H1 (cell line): ENCODE results near the gene PTPRE.
A peak's percentile ranks its signal among the peaks of the same experiment; 100 is the strongest.

Experiments used
- CTCF ChIP-seq, 3 experiments: IDR thresholded peaks; 1 replicate in 2 of 3; 2 replicates in 1 of 3; pipeline versions ENCODE4 v1.5.1 to v1.6.1; 2011; ENCODE audit warnings: low read length in 3 of 3, mild to moderate bottlenecking in 3 of 3, inconsistent platforms in 2 of 3, low read depth in 1 of 3, moderate library complexity in 1 of 3; ENCODE audit not compliant: insufficient read depth in 1 of 3; ENCODE audit errors: control extremely low read depth in 1 of 3
- EP300 ChIP-seq, 2 experiments: IDR thresholded peaks; 1 replicate in 1 of 2; 2 replicates in 1 of 2; pipeline ENCODE4 v1.6.1; 2011 to 2012; ENCODE audit warnings: low read depth in 2 of 2, low read length in 2 of 2, mild to moderate bottlenecking in 2 of 2, borderline replicate concordance in 1 of 2, inconsistent platforms in 1 of 2, moderate library complexity in 1 of 2
- JUN ChIP-seq: IDR thresholded peaks from 2 replicates; pipeline ENCODE4 v1.6.1; 2011; ENCODE audit warnings: low read depth, mild to moderate bottlenecking, improper control_type of control experiment, low read length
- MAFK ChIP-seq: IDR thresholded peaks from 2 replicates; pipeline ENCODE4 v1.6.1; 2012; ENCODE audit warnings: low read depth, mild to moderate bottlenecking, improper control_type of control experiment, low read length
- POLR2AphosphoS5 ChIP-seq: IDR thresholded peaks from 2 replicates; pipeline ENCODE4 v1.6.1; 2011; ENCODE audit warnings: low read depth, low read length
- RFX5 ChIP-seq: IDR thresholded peaks from 2 replicates; pipeline ENCODE4 v1.6.1; 2011; ENCODE audit warnings: low read depth, low read length, improper control_type of control experiment, borderline replicate concordance

- TF ChIP-seq POLR2AphosphoS5 (no peak), CTCF (IDR thresholded peaks at IDR 0.05; ENCODE audit: control extremely low read depth in 1 of 3, insufficient read depth in 1 of 3, low read depth in 1 of 3, low read length in 3 of 3) (peak; percentile 16 to 29 (median 24); a peak in 2 of 4 replicates), MAFK (no peak), RFX5 (no peak), EP300 (IDR thresholded peaks at IDR 0.05; ENCODE audit: borderline replicate concordance in 1 of 2, low read depth in 2 of 2, low read length in 2 of 2) (no peak), JUN (no peak)
These were observed 9.9 kb downstream of the PTPRE start for GRCh38 chr10:127916826-127917225.
